ENCODE measurements around the gene RSRC1. TPM values are rescaled to one million over a fixed set of nuclear protein-coding genes. Genes with fewer than 3 reads are reported as not detected.

RSRC1 gene
- total and polyA plus RNA-seq, 2 of the 13 experiments (the other 11 are each of a cell fraction or from before 2014, with no cell fraction given): 4.9 to 63.0 TPM

DNA sequence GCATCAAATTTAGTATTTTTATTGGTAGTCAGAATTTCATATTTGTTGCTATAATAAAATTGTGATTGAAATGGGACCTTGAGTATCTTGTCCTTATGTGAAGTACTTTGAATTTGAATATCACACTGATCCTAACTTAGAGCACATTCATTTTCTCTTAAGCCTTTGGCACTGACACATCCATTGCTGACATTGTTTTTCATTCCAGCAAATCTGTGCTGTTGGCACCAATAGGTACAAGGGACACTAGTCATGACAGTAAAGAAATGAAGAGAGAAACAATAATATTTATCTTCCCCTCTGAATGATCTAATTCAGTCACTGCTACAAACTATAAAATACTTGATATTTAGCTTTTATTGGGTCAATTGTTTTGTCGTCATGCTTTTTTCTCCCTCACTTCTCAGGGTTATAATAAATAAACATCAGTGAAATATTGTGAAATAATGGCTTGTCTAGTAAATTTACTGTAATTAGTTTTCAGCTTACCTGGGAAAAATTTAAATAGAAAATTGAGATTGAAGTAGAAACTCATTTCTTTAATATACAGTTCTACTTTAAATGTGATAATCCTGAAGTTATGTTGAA is 294.3 kb downstream of the RSRC1 start (continued):
- TF ChIP-seq, protein P1, sequence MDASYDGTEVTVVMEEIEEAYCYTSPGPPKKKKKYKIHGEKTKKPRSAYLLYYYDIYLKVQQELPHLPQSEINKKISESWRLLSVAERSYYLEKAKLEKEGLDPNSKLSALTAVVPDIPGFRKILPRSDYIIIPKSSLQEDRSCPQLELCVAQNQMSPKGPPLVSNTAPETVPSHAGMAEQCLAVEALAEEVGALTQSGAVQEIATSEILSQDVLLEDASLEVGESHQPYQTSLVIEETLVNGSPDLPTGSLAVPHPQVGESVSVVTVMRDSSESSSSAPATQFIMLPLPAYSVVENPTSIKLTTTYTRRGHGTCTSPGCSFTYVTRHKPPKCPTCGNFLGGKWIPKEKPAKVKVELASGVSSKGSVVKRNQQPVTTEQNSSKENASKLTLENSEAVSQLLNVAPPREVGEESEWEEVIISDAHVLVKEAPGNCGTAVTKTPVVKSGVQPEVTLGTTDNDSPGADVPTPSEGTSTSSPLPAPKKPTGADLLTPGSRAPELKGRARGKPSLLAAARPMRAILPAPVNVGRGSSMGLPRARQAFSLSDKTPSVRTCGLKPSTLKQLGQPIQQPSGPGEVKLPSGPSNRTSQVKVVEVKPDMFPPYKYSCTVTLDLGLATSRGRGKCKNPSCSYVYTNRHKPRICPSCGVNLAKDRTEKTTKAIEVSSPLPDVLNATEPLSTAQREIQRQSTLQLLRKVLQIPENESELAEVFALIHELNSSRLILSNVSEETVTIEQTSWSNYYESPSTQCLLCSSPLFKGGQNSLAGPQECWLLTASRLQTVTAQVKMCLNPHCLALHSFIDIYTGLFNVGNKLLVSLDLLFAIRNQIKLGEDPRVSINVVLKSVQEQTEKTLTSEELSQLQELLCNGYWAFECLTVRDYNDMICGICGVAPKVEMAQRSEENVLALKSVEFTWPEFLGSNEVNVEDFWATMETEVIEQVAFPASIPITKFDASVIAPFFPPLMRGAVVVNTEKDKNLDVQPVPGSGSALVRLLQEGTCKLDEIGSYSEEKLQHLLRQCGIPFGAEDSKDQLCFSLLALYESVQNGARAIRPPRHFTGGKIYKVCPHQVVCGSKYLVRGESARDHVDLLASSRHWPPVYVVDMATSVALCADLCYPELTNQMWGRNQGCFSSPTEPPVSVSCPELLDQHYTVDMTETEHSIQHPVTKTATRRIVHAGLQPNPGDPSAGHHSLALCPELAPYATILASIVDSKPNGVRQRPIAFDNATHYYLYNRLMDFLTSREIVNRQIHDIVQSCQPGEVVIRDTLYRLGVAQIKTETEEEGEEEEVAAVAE (CRISPR knock-in tag; IDR thresholded peaks at IDR 0.05; ENCODE audit: borderline replicate concordance): no peak
- TF ChIP-seq, protein P2, sequence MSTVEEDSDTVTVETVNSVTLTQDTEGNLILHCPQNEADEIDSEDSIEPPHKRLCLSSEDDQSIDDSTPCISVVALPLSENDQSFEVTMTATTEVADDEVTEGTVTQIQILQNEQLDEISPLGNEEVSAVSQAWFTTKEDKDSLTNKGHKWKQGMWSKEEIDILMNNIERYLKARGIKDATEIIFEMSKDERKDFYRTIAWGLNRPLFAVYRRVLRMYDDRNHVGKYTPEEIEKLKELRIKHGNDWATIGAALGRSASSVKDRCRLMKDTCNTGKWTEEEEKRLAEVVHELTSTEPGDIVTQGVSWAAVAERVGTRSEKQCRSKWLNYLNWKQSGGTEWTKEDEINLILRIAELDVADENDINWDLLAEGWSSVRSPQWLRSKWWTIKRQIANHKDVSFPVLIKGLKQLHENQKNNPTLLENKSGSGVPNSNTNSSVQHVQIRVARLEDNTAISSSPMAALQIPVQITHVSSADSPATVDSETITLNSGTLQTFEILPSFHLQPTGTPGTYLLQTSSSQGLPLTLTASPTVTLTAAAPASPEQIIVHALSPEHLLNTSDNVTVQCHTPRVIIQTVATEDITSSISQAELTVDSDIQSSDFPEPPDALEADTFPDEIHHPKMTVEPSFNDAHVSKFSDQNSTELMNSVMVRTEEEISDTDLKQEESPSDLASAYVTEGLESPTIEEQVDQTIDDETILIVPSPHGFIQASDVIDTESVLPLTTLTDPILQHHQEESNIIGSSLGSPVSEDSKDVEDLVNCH (CRISPR knock-in tag; IDR thresholded peaks at IDR 0.05): no peak
- TF ChIP-seq ZIK1 (CRISPR knock-in tag; IDR thresholded peaks at IDR 0.05; ENCODE audit: borderline replicate concordance, low read depth): no peak

DNA sequence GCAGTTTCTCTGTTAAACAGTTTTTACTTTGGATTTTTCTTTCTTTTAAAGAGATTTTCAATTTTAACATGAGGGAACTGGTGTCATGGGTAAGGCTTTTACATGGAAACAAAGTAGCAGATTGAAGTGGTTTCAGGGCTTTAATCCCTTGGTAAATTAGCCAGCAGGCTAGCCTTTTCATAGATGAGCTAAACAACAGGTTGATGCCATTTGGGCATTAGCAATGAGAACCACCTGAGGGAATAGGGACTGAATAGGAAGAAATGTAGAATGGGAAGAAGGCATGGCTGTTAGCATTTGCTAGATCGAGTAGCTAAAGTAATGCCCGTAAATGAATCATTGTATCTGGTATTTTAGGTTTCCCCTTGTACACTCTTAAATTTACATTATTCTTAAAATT is 295.6 kb downstream of the RSRC1 start:
- no peak for TF ChIP-seq ATAD3A (CRISPR knock-in tag; IDR thresholded peaks at IDR 0.05)
- ATAC-seq: no peak

More for the DNA sequence above, 295.6 kb downstream of the RSRC1 start:
- no peak overlapping the region for H3K4me3 ChIP-seq (replicated peaks in 1 of 3; ENCODE audit: insufficient read depth in 1 of 3, low read depth in 2 of 3, low read length in 3 of 3)
- H3K9me3 ChIP-seq (ENCODE audit: low read length): no peaks in the 10 kb centered on the region
- H3K36me3 ChIP-seq (replicated peaks in 1 of 2; ENCODE audit: control insufficient read depth in 1 of 2, insufficient read depth in 2 of 2, low read length in 2 of 2): no peaks in the 10 kb centered on the region
- no peaks in the 10 kb centered on the region for H4K20me1 ChIP-seq (ENCODE audit: insufficient read depth, low read length)
- no peak overlapping the region for H2AFZ ChIP-seq (ENCODE audit: low read length)
- BruUV-seq (replicated peaks): no TSS peak
- DNase-seq (ENCODE audit: low spot score) (no peak), FAIRE-seq (no peak)
- no peaks in the 10 kb centered on the region for H3K79me2 ChIP-seq (ENCODE audit: insufficient read depth, low read length)
- no peak overlapping the region for H3K4me2 ChIP-seq (ENCODE audit: low read depth, low read length)
- no peak overlapping the region for H3K9ac ChIP-seq (ENCODE audit: insufficient read depth, low read depth, low read length)
- H3K27me3 ChIP-seq (ENCODE audit: control insufficient read depth in 1 of 2, insufficient read depth in 2 of 2, low read length in 2 of 2): no peaks in the 10 kb centered on the region
- POLR2A ChIA-PET: no interaction called here
- H3K27ac ChIP-seq (ENCODE audit: extremely low read length, insufficient read depth, low read length): no peak overlapping the region
- in situ Hi-C loops (cut with HindIII; ENCODE audit: extremely low pct_ligation_motif_present, low pct_unique_long_range_greater_than_20kb): no loop called here
- H3K4me1 ChIP-seq (ENCODE audit: insufficient read depth, low read length): no peaks in the 10 kb centered on the region
- intact Hi-C loops (cut with micrococcal nuclease; ENCODE audit: unreplicated experiment): no loop called here
- 97% methylated on average over 2 of the region's 2 CpGs for WGBS (ENCODE audit: low lambda C conversion rate)
- CTCF ChIA-PET (ENCODE audit: low intra/inter-chr PET ratio, low total read pairs): no interaction called here

All from HepG2 (cell line).